ENCODE data around the gene AFF2.
"Not testable (repeated sequence)": the region's sequence is repeated elsewhere in the genome, so short reads cannot be mapped to it uniquely, and the experiment has no call there.

AFF2 gene

GRCh38 chrX:148634591-148634990 lies 134.2 kb downstream of the AFF2 start:
- no peak for DNase-seq (ENCODE audit: low read depth, low spot score)

GRCh38 chrX:148643460-148643859 lies 143.0 kb downstream of the AFF2 start:
- no peak for DNase-seq (ENCODE audit: low read depth, low spot score)

- DNase-seq (ENCODE audit: low read depth, low spot score), result no peak
Observed at GRCh38 chrX:148647651-148648050, 147.2 kb downstream of the AFF2 start.

- no peak for DNase-seq (ENCODE audit: low read depth, low spot score)
Observed at GRCh38 chrX:148649145-148649795, 148.9 kb downstream of the AFF2 start.

- DNase-seq (ENCODE audit: low read depth, low spot score), result no peak
Observed at GRCh38 chrX:148658115-148658730, 157.8 kb downstream of the AFF2 start.

- no peak for DNase-seq (ENCODE audit: low read depth, low spot score)
Observed at GRCh38 chrX:148659481-148659880, 159.1 kb downstream of the AFF2 start.

- DNase-seq (ENCODE audit: low read depth, low spot score), result no peak
Observed at GRCh38 chrX:148661035-148661434, 160.6 kb downstream of the AFF2 start.

- DNase-seq (ENCODE audit: low read depth, low spot score), result no peak
Observed at GRCh38 chrX:148662014-148662413, 161.6 kb downstream of the AFF2 start.

GRCh38 chrX:148664171-148664570 lies 163.8 kb downstream of the AFF2 start:
- DNase-seq (ENCODE audit: low read depth, low spot score), result no peak

GRCh38 chrX:148664995-148665394 lies 164.6 kb downstream of the AFF2 start:
- no peak for DNase-seq (ENCODE audit: low read depth, low spot score)

GRCh38 chrX:148669175-148669574 lies 168.8 kb downstream of the AFF2 start:
- DNase-seq (ENCODE audit: low read depth, low spot score), result not testable (repeated sequence)

- no peak for DNase-seq (ENCODE audit: low read depth, low spot score)
Observed at GRCh38 chrX:148670277-148670676, 169.9 kb downstream of the AFF2 start.

GRCh38 chrX:148672517-148672916 lies 172.1 kb downstream of the AFF2 start:
- no peak for DNase-seq (ENCODE audit: low read depth, low spot score)

GRCh38 chrX:148681605-148682004 lies 181.2 kb downstream of the AFF2 start:
- DNase-seq (ENCODE audit: low read depth, low spot score), result no peak

- DNase-seq (ENCODE audit: low read depth, low spot score), result no peak
Observed at GRCh38 chrX:148682206-148682605, 181.8 kb downstream of the AFF2 start.

- no peak for DNase-seq (ENCODE audit: low read depth, low spot score)
Observed at GRCh38 chrX:148691456-148691855, 191.0 kb downstream of the AFF2 start.

GRCh38 chrX:148695255-148695654 lies 194.8 kb downstream of the AFF2 start:
- no peak for DNase-seq (ENCODE audit: low read depth, low spot score)

GRCh38 chrX:148698221-148698620 lies 197.8 kb downstream of the AFF2 start:
- no peak for DNase-seq (ENCODE audit: low read depth, low spot score)

GRCh38 chrX:148700021-148700420 lies 199.6 kb downstream of the AFF2 start:
- no peak for DNase-seq (ENCODE audit: low read depth, low spot score)

GRCh38 chrX:148713981-148714380 lies 213.6 kb downstream of the AFF2 start:
- DNase-seq (ENCODE audit: low read depth, low spot score), result no peak

GRCh38 chrX:148715361-148715760 lies 214.9 kb downstream of the AFF2 start:
- DNase-seq (ENCODE audit: low read depth, low spot score), result no peak

- no peak for DNase-seq (ENCODE audit: low read depth, low spot score)
Observed at GRCh38 chrX:148722966-148723365, 222.5 kb downstream of the AFF2 start.

- no peak for DNase-seq (ENCODE audit: low read depth, low spot score)
Observed at GRCh38 chrX:148723551-148723950, 223.1 kb downstream of the AFF2 start.

- DNase-seq (ENCODE audit: low read depth, low spot score), result no peak
Observed at GRCh38 chrX:148728901-148729300, 228.5 kb downstream of the AFF2 start.
